GM18868 (cell line): ENCODE measurements around the gene TLR9.

Experiments
- ATAC-seq: cut with Tn5 transposase; IDR thresholded peaks from one replicate; pipeline ENCODE4 v1.9.1; 2021; ENCODE audit warnings: mild to moderate bottlenecking, moderate library complexity; ENCODE audit not compliant: unreplicated experiment

The TLR9 gene

DNA sequence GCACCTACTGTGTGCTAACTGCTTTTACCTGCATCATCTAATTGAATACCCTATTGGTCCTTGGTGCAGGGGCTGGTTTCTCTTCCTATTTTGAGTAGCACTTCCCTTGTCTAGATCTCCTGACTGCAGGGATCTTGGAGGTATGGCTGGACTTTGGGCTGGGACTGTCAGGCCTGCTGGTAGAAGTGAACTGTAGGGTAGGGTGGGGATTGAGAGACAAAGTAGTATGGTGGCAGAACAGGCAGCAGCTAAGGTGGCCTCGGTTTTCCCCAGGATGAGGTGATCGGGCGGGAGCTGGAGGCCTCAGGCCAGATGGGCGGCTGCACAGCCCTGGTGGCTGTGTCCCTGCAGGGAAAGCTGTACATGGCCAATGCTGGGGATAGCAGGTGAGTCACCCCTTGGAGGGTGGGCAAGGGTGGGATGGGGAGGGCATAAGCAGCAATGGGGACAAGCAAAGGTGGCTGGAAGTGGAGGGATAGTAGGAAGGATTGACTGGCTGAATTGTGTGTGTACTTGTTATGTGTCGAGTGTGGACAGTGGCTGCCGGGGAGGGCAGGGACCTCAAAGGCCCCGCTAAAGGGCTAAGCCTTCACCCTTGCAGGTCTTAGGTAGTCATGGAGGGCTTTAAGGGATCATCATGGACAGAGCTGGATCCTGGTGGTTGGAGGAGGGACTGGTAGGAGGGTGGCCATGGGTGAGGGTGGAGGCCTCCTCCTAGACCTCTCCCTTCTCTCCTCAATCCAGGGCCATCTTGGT is 22.1 kb upstream of the TLR9 start:
- no peak for ATAC-seq

DNA sequence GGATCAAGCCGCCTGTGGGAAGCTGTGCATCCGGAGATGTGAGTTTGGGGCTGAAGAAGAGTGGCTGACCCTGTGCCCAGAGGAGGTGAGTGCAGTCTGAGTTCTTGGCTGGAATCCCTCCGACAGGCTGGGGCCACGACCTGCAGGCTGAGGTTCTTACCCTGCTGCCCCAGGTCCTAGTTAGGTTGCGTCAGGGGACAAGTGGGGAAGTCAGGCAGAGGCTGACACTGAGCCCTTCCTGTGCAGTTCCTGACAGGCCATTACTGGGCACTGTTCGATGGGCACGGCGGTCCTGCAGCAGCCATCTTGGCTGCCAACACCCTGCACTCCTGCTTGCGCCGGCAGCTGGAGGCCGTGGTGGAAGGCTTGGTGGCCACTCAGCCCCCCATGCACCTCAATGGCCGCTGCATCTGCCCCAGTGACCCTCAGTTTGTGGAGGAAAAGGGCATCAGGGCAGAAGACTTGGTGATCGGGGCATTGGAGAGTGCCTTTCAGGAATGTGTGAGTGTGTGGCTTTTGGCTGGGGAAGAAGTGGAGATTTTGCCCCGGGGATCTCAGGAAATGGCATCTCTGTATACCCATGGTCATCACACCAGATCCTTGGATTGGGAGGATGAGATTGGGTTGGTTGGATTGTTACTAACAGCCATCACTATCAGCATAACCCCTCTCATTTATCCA is 21.4 kb upstream of the TLR9 start:
- no peak for ATAC-seq

DNA sequence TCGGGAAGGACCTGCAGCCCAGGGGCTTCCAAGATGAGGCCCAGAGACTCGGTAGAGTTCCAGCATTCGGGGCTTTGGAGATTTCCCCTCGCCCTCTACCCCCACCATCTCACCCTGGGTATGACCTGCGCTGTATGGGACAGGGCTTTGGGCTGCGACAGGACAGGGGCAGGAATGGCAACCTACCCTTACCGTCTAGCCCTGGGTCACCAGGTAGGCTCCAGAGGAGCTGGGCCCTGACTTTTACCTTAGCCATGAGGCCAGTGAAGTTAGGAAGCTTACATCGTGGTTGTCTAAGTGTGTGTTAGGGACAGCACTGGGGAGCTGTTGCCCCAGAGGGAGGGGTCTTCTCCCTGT is 20.8 kb upstream of the TLR9 start:
- ATAC-seq = no peak

DNA sequence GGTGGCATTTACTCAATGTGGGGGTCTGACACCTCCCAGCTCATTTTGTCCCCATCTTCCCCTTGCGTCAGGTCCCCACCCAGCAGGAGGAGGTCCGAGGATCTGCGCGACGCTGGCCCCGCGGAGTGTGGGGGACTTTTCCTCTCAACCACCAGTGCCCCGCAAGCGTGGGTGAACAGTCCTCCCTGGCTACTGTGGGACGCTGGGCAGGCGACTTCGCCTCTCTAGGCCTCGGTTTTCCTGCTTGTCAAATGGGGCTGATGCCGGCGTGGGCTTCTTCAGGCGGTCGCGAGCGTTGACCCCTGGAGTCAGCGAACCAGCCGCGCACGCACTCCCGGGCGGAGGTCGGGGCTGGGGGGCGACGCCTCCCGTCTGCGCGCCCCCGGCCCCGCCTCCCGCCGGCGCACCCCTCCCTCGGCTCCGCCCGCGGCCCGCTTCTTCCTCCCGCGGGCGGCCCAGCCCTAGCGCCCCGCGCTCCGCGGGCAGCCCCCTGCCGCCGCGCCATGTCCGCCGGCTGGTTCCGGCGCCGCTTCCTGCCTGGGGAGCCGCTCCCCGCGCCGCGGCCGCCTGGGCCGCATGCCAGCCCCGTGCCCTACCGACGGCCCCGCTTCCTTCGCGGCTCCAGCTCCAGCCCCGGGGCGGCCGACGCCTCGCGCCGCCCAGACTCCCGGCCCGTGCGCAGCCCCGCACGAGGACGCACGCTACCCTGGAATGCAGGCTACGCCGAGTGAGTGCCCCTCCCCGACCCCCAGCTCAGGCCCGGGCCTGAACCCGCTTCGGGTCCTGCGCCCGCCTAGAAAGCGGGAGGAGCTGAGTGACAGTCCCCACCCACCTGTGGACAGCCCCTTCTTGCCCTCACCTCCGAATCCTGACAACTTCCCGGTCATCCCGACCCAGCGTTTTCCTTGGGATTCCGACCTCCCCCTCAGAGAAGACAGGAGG is 20.1 kb upstream of the TLR9 start, which contains the start of gene PPM1M:
Gene PPM1M (plus strand): TSS at position 438 of the 942 bp plus-strand sequence. CDS start 66 bp downstream, at position 504.
- no peak for ATAC-seq

DNA sequence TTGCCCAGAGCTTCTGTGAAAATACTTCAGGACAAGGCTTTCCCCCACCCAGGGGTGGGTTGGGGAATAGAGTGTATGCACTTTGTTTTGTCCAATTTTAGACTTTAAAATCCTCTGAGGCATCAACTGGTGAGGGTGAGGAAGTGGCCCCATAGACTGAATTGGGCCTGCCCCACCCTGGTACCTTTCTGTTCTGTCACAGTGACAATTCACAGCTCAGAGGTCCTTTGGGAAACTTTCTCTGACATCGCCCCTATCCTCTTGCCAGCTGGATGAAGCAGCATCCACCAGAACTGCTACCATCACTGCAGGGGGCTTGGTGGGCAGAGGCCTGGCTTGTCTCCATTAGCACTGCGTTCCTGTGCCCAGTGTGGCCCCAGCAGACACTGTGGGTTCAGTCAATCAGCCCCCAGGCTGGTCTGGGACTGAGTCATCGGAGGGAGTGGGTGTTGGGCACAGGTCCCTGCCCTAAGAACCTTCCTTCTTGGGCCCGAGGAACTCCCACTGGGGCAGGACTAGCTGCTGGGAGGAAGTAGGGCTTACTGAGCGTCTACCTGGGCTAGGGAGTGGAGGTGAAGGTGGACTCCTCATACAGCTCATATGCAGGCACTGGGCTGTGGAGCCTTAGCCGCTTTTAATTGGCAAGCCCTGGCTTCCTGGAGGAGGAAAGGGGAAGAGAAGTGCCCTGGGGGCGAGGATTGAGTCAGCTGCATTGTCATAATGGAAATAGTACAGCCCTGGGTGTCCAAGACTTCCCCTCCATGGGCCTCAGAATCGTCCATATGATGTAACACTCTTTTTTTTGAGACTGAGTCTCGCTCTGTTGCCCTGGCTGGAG is 18.6 kb upstream of the TLR9 start:
- ATAC-seq = peak; percentile 48

DNA sequence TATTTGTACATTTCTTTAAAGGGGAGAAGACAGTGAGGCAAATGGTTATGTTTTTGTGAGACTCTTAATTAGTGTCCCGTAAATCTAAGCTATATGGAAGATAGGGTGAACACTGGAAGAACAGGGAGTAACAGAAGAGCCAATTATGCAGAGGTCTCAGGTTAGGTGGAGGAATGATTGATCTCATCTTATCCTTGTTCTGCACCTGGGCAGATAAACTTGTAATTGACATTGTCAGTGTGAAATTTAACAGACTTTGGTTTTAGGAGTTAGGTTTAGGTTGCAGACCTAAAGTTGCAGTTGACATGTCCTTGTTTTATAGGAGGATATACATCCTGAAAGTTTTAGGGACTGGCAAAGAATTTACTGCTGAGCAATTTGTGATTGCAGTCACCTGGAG is 16.6 kb upstream of the TLR9 start:
- ATAC-seq = no peak

DNA sequence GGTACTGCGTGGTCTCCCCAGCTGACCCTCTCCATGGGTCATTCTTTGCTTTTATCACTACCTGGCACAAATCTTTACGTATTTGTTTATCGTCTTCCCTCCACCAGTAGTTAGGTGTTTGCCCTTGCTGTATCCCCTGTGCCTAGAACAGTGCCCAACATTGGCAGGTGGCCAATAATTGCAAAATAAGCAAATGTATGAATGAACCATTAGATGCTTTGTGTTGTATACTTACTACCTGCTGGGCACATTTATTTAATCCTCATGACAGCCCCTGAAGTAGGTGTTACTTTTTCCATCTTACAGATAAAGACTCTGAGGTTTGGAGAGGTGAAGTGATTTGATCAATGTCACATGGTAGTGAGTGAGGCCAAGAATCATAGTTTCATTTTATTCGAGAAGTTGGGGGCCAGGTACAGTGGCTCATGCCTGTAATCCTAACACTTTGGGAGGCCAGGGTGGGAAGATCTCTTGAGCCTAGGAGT is 15.5 kb upstream of the TLR9 start:
- ATAC-seq = no peak

DNA sequence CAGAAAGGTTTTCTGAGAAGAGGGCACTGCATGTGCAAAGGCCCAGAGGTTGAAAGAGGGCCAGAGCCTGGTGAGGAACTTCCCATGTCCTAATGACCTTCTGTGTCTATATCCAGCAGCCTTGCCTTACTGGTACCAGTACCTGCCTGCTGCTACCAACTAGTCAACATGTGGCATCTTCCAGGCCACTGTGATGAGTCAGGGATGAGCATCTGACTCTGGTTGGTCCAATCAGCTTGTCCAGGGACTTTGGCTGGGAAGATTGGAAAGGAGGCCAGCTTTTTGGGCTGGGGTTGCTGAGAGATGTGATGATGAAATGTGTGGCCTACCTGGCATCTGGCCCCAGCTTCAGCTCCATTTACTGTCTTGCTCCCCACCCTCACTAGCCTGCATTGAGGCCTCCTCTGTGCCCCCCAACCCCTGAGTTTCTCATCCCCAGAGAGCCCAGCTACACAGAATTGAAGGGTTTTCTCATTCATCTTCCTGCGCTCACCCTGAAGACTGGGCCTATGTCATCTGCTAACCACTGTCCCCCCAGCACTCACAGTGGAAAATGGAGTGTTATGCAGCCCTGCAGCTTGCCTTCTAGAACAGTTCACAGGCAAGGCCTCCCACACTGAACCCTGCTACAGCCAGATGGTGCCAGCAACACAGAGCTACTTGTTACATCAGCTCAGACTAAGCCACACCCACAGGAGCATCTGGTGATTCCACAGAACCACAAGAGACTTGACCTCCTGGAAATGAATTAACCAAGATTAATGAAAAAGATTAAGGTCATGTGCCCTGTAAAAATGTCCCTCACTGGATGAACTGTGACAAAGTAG is 14.8 kb upstream of the TLR9 start:
- no peak for ATAC-seq

DNA sequence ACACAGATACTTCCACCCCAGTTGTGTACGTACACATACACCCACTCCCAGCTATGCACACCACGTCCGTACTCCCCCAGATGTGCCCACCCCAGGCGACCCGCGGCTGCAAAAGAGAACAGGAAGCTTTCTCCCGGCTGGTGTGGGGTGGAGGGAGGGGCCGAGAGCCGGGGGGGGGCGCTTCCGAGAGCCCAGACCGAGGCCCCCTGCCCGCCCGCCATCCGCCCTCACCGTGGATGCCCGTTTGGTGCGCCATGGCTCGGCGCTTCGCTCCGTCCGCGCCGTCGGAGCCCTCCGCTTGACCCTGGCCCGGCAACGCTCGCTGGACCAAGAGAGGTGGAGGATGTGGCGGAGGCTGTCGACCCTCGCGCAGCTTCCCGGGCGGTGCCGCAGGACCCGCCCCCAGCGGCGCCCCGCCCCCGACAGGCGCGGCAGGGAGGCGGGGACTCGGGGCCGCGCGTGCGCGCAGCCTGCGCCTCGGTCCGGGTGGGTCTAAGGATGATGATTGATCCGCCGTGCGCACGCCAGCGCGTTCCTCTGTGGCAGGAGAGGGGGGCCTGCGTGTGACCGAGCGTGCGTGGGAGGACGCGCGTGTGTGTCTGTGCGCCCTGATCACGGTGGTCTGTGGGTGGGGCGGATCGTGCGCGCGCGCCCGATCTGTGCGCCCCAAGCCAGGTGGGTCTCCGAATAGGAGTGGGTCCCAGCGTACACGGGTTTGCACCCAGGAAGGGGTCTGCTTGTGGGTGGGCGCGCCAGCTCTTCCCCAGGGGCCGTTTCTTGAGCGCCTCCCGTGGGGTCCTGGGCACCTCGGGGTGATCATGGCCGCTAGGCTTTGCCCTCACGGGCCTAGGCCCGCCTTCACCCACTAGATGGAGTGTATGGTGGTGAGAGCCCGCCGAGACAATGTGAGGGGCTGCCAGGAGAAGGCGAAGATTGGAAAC is 13.6 kb upstream of the TLR9 start, which contains the start of gene TWF2:
Gene TWF2 (minus strand): TSS at position 398 of the 941 bp plus-strand sequence. CDS start 142 bp downstream, at position 256.
- peak; percentile 78 for ATAC-seq

DNA sequence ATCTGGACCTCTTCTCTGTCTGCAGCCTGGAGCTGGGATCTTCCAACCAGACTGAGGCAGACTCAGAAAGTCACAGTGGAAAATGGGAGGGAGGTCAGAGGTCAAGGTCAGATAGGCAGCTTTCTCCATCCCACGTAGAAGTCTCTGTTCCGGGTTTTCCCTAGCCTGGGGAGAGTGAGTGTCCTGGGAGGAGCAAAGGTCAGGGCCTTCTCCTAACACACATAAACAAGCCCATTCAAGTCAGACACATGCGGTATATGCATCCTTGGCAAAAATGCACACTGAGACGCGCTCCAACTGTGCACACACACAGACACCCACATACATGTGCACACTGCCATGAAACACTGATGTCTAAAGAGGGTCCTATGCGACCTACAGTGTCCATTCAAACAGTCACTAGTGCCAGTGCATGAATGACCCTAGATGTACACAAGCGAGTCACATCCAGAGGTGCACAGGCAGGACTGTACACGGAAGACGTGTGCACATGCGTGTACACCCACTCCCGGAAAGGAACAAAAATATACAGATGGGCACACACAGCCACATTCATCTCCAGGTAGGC is 12.8 kb upstream of the TLR9 start:
- ATAC-seq = no peak

DNA sequence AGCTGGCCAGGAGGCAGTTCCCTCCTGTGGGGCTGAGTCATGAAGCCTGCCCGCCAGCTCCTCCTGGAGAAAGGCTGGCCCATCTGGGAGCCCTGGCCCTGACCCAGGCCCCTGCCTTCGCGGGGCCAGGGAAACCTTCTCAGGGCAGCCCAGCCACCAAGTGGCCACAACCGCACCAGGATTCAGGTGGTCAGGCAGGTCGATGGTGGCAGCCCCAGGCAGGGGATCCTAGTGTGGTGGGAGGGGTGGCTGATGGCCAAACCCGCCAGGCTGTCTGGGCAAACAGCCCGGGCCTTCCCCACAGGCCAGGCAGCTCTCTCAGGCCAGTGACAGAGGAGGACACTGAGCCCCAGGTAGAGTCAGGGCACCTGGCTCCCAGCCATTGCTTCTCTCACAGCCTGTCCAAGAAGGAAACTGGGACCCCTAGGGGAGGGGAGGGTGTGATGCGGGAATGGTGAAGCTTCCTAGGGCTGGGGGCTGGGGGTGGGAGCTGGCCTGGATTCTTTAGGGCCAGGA is 12.3 kb upstream of the TLR9 start:
- ATAC-seq = no peak

DNA sequence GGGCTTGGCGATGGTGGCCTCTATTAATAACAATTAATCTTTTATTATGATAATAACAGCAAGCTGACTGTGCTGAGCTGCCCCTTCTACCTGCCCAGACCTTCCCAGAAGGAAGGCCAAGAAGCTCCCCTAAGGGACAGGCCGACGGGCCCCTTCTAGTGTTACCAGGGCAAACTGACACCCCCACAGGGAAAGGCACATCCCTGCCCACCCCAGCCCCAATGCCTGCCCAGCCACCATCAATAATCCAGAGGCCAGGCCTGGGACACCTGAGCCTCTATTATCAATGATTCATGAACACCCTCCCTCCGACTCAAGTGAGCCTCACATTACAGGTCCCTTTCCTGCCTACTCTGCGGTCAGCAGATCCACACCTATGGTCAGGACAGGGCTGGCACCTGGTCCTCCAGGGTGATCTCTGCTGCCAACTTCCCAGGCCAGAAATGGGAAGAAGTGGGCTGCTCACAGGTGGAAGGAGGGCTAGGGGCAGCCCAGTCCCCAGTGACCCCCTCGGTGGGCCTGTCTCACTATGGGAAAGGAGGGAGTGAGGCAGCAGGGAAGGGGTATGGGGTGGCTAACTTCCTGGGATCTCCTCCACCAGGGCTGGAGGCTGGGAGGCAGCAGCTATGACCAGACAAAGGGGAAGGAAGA is 11.7 kb upstream of the TLR9 start:
- no peak for ATAC-seq

DNA sequence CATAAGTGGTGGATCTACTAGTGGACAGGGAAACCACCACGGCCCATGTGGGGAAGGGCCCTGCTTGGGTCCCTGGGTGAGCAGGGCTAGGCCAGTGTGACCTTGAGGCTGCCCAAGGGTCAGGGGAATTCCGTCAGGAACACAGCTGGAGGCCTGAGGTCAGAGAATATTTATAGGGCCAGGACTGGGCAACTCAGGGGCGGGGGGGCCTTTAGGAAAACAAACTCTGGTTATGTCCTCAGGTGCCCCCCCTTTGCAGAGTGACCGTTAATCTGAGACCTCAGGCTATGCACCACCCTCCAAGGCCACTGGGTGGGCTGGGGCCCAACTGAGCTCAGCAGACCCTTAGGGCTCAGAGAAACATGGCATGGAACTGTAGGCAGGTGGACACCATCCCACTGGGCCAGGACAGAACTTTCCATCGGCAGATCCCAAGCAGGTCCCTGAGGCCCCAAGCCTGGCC is 11.0 kb upstream of the TLR9 start:
- no peak for ATAC-seq

DNA sequence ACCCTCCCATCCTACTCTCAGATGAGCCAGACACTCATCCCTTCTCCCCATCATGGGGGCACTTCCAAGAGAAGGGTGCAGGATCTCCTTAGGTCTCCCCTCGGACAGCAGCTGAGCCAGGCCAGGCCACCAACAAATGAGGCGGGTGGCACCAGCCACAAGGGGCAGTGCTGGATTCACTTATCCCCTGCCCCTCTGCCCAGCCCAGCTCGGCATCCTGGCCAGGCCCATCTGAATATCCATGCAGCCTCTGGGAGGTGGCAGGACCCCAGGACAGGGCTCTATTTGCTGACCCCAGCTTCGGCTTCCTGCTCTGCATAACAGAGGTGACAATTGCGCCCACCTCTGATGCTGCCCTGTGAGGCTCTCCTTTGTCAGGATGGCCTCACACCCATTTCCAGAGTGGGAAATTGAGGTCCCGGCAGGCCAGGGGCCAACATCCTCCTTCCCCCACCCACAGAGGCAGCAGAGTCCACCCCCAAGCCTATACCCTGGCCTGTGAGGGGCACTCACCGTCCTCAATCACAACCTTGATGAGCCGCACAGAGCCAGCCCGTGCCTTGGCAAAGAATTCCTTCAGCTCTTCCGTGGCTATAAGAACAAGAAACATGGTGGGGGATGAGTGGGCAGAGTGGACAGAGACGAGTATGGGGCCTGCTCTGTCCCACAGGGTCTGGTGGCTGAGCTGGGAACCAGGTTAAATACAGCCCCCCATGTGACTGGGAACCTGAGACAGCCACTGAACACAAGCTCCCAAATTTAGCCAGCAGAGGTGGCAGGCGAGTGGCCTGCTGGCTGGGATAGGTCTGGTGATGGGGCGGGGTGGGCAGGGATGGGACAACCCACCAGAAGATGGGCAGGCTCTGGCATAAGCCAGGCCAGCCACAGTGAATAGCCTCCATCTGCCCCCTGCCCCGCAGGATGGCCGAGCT is 9.3 kb upstream of the TLR9 start:
- no peak for ATAC-seq

DNA sequence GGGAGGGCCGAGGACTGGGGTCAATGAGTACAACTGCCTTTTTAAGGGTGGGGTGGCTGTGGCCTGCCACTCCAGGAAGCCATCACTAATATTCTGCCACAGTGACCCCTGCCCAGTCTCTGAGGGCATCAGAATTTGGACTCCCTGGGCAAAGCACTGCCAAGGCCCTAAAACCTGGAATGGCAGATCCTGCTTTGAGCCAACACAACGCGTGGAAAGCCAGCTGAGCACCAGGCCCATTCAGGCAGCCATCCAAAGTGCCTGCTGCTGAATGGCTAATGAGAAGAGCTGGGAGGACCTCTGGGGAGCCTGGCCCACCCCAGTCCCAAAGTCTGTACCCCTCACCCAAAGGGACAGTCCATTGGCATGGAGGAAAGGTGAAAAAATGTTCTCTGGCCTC is 8.5 kb upstream of the TLR9 start:
- ATAC-seq = no peak

DNA sequence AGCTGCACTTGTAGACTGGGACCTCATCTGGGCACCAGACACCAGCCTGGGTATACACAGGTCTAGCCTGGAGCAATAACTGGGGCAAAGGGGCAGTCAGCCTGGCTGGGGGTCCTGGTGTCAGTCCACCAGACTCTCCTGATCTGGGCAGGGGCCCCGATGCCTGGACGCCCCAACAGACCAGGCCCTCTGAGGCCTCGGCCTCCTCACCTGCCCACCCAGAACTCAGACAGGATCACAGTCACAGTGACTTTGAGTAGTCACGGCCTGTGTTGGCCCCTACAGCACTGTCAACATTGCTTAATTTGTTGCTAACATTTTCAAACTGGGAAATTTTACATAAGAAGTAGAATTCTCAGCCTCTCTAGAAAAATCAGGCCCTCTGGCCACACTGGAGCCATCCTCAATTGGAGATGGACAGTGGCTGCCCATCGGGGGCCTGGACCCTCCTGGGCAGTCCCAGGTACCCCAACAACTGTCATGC is 7.7 kb upstream of the TLR9 start:
- ATAC-seq = no peak
